ENCODE results near the gene LMAN2.
"Not testable (repeated sequence)": the region's sequence is repeated elsewhere in the genome, so short reads cannot be mapped to it uniquely, and the experiment has no call there.

The LMAN2 gene

GRCh38 chr5:177378884-177379883 is 27.7 kb upstream of the LMAN2 start:
- DNase-seq, result no peak

- DNase-seq, result no peak
Measured at GRCh38 chr5:177377851-177378776, 26.6 kb upstream of the LMAN2 start.

GRCh38 chr5:177376107-177376506 is 24.6 kb upstream of the LMAN2 start:
- DNase-seq, result no peak

- not testable (repeated sequence) for DNase-seq
Measured at GRCh38 chr5:177375516-177375915, 24.0 kb upstream of the LMAN2 start.

- DNase-seq, result no peak
Measured at GRCh38 chr5:177374211-177374610, 22.7 kb upstream of the LMAN2 start.

GRCh38 chr5:177373806-177374205 is 22.3 kb upstream of the LMAN2 start:
- no peak for DNase-seq

- no peak for DNase-seq
Measured at GRCh38 chr5:177372910-177373309, 21.4 kb upstream of the LMAN2 start.

- DNase-seq, result no peak
Measured at GRCh38 chr5:177372034-177372896, 20.8 kb upstream of the LMAN2 start.

- no peak for DNase-seq
Measured at GRCh38 chr5:177371120-177372033, 19.9 kb upstream of the LMAN2 start.

- DNase-seq, result peak; percentile 41
Measured at GRCh38 chr5:177370488-177371119, 19.1 kb upstream of the LMAN2 start.

- no peak for DNase-seq
Measured at GRCh38 chr5:177369645-177370440, 18.4 kb upstream of the LMAN2 start.

- DNase-seq, result no peak
Measured at GRCh38 chr5:177368869-177369644, 17.6 kb upstream of the LMAN2 start.

- DNase-seq, result no peak
Measured at GRCh38 chr5:177367981-177368868, 16.8 kb upstream of the LMAN2 start.

- no peak for DNase-seq
Measured at GRCh38 chr5:177367323-177367848, 15.9 kb upstream of the LMAN2 start.

- DNase-seq, result no peak
Measured at GRCh38 chr5:177366528-177367322, 15.3 kb upstream of the LMAN2 start.

GRCh38 chr5:177365845-177366527 is 14.5 kb upstream of the LMAN2 start:
- DNase-seq, result no peak
